ENCODE measurements around the gene INSYN1.

DNA sequence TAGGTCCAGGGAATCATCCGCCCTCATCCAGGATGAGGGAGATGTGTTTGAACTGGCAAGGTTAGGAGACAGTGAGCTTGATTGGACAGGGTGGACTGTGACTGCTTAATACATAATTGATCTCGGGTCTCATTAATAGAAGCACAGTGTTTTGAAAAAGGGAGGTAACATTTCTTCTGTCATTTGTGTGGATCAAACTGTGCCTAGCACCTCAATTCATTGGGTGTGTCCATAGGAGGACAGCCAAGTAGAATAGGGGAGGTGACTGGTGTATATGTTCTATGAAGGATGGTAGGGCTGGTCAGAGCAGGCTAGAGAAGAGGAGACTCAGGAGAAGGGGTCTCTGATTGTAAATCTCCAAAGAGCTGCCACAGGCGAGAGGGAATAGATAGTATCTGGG is 2.8 kb upstream of the INSYN1 start:
- no peak for TF ChIP-seq EP300 (IDR thresholded peaks at IDR 0.05; ENCODE audit: borderline replicate concordance)
- no peak for TF ChIP-seq ZBTB7A (IDR thresholded peaks at IDR 0.05; ENCODE audit: low read depth)
- no peak for TF ChIP-seq CREB1 (IDR thresholded peaks at IDR 0.05; ENCODE audit: low read depth)
- TF ChIP-seq, protein P1, sequence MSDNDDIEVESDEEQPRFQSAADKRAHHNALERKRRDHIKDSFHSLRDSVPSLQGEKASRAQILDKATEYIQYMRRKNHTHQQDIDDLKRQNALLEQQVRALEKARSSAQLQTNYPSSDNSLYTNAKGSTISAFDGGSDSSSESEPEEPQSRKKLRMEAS (IDR thresholded peaks at IDR 0.05) = no peak
- TF ChIP-seq TAF1 (IDR thresholded peaks at IDR 0.05; ENCODE audit: low read depth) = no peak
- no peak for TF ChIP-seq CEBPB (IDR thresholded peaks at IDR 0.05)
- no peak for TF ChIP-seq RAD21 (IDR thresholded peaks at IDR 0.05; ENCODE audit: low read depth)
- no peak for TF ChIP-seq TEAD4 (IDR thresholded peaks at IDR 0.05)
- TF ChIP-seq NFIC (IDR thresholded peaks at IDR 0.05) = no peak
- TF ChIP-seq FOXM1 (IDR thresholded peaks at IDR 0.05; ENCODE audit: borderline replicate concordance, low read depth) = no peak
- TF ChIP-seq, protein P2, sequence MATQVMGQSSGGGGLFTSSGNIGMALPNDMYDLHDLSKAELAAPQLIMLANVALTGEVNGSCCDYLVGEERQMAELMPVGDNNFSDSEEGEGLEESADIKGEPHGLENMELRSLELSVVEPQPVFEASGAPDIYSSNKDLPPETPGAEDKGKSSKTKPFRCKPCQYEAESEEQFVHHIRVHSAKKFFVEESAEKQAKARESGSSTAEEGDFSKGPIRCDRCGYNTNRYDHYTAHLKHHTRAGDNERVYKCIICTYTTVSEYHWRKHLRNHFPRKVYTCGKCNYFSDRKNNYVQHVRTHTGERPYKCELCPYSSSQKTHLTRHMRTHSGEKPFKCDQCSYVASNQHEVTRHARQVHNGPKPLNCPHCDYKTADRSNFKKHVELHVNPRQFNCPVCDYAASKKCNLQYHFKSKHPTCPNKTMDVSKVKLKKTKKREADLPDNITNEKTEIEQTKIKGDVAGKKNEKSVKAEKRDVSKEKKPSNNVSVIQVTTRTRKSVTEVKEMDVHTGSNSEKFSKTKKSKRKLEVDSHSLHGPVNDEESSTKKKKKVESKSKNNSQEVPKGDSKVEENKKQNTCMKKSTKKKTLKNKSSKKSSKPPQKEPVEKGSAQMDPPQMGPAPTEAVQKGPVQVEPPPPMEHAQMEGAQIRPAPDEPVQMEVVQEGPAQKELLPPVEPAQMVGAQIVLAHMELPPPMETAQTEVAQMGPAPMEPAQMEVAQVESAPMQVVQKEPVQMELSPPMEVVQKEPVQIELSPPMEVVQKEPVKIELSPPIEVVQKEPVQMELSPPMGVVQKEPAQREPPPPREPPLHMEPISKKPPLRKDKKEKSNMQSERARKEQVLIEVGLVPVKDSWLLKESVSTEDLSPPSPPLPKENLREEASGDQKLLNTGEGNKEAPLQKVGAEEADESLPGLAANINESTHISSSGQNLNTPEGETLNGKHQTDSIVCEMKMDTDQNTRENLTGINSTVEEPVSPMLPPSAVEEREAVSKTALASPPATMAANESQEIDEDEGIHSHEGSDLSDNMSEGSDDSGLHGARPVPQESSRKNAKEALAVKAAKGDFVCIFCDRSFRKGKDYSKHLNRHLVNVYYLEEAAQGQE (IDR thresholded peaks at IDR 0.05; ENCODE audit: low read depth) = no peak
- no peak for TF ChIP-seq YY1 (IDR thresholded peaks at IDR 0.05; ENCODE audit: low read depth)
